ENCODE data around the gene DENND1A.
"Not testable (repeated sequence)": the region's sequence is repeated elsewhere in the genome, so short reads cannot be mapped to it uniquely, and the experiment has no call there.

DENND1A gene

GRCh38 chr9:123652416-123652815 is 277.5 kb downstream of the DENND1A start:
- DNase-seq (ENCODE audit: low read depth) = no peak

GRCh38 chr9:123651871-123652270 is 278.1 kb downstream of the DENND1A start:
- no peak for DNase-seq (ENCODE audit: low read depth)

GRCh38 chr9:123651273-123651672 is 278.7 kb downstream of the DENND1A start:
- no peak for DNase-seq (ENCODE audit: low read depth)

- no peak for DNase-seq (ENCODE audit: low read depth)
Observed at GRCh38 chr9:123649909-123650308, 280.0 kb downstream of the DENND1A start.

GRCh38 chr9:123647145-123647544 is 282.8 kb downstream of the DENND1A start:
- no peak for DNase-seq (ENCODE audit: low read depth)

DNA sequence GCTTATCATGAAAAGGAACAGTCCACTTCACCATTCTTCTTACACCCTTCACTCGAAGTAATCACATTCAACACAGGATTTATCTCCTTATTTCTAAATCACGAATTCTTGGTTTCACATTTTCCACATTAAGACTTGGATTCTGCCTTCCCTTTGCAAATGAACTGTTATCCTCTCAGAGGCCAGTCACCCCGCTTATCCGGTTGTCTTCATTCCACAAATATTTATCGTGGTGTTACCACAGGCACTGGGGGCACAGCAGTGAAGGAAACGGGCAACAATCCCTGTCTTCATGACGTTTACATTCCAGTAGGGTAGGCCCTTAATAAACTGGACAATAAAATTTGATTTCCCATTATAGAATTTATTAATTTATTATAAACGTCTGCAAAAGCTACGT is 284.2 kb downstream of the DENND1A start:
- no peak for DNase-seq (ENCODE audit: low read depth)

DNA sequence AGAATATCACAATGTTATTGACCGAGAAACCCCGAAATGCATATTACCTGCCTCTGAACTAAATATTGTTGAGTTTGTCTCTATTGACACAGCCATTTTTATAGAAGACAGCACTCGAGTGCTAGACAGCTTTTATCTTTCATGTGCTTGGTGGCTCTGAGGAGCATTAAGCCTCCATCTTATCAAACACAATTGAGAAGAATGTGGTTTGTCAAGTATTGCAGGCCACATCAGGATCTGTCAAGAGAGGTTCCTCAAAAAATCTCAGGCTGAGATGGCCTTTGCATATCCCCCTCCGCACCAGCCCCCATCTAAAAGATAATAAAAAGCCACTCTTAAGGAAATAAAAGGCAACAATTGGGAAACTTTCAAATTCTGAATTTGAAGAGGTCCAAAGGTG is 284.8 kb downstream of the DENND1A start:
- DNase-seq (ENCODE audit: low read depth) = no peak

DNA sequence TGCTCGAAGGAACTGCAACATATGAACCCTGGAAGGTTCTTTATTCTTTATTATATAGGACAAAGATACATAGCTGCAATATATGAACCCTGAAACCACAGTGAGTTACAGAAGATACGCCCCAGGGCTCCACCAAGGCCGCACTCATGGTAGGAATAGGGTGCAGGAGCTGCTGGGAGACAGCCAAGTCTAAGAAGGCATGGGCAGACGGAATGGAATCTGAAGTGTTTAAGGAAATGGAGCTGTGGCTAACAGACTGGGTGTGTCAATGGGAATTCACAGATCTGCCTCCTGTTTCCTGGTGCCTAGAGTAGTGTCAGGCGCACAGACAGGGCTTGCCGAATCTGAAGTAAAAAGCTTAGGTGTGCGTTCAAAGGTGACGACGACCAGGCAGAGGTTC is 286.4 kb downstream of the DENND1A start:
- DNase-seq (ENCODE audit: low read depth) = no peak

GRCh38 chr9:123642291-123643278 is 287.3 kb downstream of the DENND1A start:
- DNase-seq (ENCODE audit: low read depth) = no peak

DNA sequence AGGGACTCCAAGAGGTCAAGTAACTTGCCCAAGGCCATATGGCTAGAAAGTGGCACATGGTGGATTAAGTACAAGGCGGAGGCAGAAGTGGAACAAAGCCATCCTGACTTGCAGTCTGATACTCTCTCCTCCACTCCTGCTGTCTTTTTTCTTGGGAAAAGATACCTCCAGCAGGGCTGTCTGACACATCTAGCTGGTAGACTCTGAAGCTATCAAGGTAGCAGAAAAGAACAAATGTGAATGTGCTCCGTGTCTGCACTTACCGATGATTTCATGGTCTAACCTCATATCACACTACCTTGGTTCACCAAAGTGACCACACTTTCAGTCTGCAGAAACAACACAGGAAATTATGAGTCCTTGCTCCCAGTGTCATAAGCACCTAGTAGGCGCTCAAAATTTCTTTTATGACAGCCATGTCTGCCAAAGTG is 289.1 kb downstream of the DENND1A start:
- DNase-seq (ENCODE audit: low read depth) = no peak

DNA sequence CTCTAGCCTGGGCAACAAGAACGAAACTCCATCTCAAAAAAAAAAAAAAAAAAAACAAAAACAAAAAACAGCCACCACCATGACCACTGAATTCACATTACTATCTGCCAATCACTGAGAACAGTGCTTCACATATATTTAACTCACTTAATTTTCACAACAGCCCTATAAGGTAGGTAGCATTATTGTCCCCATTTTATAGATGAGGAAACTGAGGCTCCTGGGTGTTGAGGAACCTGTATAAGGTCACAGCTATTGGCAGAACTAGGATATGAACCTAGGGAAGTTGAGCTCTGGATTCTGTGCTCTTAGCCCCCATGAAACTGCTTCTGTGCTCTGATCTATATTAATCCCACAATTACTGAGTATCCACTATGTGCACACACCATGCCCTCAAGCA is 290.2 kb downstream of the DENND1A start:
- no peak for DNase-seq (ENCODE audit: low read depth)

DNA sequence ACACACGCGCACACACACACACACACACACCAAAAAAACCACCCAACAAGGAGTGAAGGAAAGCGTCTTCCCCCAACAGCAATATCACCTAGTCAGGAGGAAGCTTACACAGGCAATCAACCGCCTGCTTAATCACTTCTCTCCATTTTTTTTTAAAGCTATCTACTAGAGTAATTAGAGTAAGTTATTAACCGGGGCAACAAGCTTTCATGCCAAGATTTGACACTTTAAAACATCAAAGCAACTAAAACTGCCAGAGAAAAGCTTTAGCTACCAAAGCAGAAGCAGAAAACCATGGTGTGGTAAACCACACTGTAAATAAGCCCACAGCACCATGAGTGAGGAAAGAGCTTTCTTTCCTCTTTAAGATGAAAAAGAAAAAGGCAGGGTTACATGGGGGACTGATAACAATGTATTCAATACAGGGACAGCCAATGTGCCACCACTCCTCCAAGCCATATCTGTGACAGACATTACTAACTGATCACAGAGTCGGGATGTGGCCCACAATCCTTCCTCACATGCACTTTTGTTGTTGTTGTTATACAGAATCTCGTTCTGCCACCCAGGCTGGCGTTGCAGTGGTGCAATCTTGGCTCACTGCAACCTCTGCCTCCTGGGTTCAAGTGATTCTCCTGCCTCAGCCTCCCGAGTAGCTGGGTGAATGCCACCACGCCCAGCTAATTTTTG is 291.8 kb downstream of the DENND1A start:
- no peak for DNase-seq (ENCODE audit: low read depth)

DNA sequence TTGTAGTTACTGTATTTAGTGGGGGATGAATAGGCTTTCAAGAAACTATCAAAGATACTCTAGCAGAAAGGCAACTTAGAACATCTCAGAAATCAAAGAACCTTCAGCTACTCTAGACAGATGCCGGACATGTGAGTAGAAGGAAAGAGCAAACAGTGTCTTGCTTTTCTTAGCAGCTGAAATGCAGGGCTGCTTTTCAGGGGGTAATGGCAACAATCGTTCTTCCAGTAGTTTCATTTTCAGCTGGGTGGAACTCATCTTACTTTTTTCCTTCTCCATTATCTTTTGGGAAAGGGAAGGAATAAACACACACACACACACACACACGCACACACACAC is 292.4 kb downstream of the DENND1A start:
- DNase-seq (ENCODE audit: low read depth) = no peak

GRCh38 chr9:123636805-123637204 is 293.1 kb downstream of the DENND1A start:
- not testable (repeated sequence) for DNase-seq (ENCODE audit: low read depth)

- no peak for DNase-seq (ENCODE audit: low read depth)
Observed at GRCh38 chr9:123631862-123632261, 298.1 kb downstream of the DENND1A start.

GRCh38 chr9:123630233-123630632 is 299.7 kb downstream of the DENND1A start:
- DNase-seq (ENCODE audit: low read depth) = no peak

GRCh38 chr9:123629531-123629930 is 300.4 kb downstream of the DENND1A start:
- DNase-seq (ENCODE audit: low read depth) = no peak

- DNase-seq (ENCODE audit: low read depth) = no peak
Observed at GRCh38 chr9:123622711-123623241, 307.1 kb downstream of the DENND1A start.

DNA sequence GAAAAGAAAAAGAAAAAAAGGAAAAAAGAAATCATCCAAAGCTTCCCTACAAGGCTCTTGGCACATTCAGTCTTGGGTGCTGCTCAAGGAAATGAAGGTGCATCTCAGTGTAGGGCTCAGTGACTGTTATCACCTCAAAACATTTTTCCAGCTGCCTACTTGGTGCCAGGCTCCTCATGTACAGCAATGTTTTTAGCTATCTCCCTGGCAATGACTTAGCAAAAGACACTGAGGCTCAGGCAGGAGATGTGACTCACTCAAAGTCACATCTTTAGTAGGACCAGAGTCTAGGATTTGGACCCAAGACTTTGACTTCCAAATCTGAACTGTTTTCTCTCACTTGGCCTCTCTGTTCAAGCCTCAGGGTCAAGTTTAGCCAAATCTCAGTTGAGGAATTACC is 309.7 kb downstream of the DENND1A start:
- no peak for DNase-seq (ENCODE audit: low read depth)

GRCh38 chr9:123617952-123618678 is 311.8 kb downstream of the DENND1A start:
- DNase-seq (ENCODE audit: low read depth) = no peak

DNA sequence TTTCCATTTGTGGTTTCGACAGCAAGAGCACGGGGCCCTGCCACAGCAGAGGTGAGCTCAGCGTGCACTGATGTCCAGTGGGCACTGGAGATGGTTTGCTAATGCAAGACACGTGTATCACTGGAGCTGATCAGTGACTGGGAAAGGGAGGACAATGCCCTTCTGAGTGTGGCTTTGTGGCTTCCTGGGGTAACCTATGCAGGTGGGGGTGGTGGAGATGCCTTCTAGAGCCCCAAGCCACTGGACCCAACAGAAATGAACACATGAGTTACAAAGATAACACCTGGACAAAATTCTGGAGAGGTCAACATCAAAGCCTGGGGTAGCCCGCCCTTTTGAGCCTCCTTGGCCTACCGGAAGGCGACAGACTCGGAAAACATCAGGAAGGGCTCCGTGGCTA is 312.6 kb downstream of the DENND1A start:
- DNase-seq (ENCODE audit: low read depth) = no peak

- no peak for DNase-seq (ENCODE audit: low read depth)
Observed at GRCh38 chr9:123616707-123617106, 313.2 kb downstream of the DENND1A start.

Measured in HS-5 (cell line).